ENCODE measurements around the gene GNA12. TPM values are rescaled to one million over a fixed set of nuclear protein-coding genes. Genes with fewer than 3 reads are reported as not detected.

GNA12 gene
- polyA plus RNA-seq, 1 donor = 26.7 TPM

DNA sequence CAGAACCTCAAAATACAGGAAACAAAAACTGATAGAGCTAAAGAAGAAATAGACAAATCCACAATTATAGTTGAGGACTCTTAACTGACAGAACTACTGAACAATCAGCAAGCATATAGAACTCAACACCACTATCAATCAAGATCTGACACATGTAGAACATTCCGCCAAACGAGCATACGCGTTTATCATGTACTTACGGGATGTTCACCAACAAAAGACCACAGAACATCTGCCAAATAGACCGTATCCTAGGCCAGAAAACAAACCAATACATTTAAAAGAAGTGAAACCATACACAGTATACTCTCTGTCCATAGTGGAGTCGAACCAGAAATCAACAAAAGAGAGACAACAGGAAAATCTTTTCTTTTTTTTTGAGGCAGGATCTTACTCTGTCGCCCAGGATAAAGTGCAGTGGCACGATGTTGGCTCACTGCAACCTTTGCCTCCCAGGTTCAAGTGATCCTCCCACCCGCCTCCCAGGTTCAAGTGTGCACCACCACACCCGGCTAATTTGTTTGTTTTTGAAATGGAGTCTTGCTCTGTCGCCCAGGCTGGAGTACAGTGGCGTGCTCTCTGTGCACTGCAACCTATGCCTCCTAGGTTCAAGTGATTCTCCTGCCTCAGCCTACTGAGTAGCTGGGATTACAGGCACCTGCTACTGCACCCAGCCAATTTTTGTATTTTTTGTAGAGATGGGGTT lies 5.1 kb downstream of the GNA12 start:
- Histone ChIP-seq H3K36me3 (ENCODE audit: control insufficient read depth, insufficient read depth, low read length) (peaks cover 13% of the 10 kb centered on the region), H3K27ac (ENCODE audit: low read length) (no peak overlapping the region), H3K4me3 (ENCODE audit: low read length) (no peak overlapping the region), H3K4me1 (ENCODE audit: control insufficient read depth, insufficient read depth, low read length) (peaks cover 6% of the 10 kb centered on the region), H3K27me3 (ENCODE audit: control insufficient read depth, insufficient read depth, low read length) (no peaks in the 10 kb centered on the region), H3K9me3 (ENCODE audit: control insufficient read depth, low read depth, low read length) (no peaks in the 10 kb centered on the region)
- DNase-seq = no peak
- 100% methylated on average over 2 of the region's 13 CpGs for WGBS (ENCODE audit: insufficient coverage, low lambda C conversion rate)

DNA sequence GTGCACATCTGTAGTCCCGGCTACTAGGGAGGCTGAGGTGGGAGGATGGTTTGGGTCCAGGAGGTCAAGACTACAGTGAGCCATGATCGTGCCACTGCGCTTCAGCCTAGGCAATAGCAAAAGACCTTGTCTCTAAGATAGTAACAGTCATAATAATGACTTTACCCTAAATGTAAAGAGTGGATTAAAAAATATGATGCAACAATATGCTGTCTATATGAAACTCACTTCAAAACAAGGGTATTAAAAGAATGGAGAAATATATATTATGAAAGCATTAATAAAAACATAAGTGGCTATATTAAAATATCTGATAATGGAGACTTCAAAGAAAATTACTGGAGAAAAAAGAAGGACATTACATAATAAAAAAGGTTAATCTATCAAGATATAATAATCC lies 5.7 kb downstream of the GNA12 start:
- Histone ChIP-seq H3K4me1 (ENCODE audit: control insufficient read depth, insufficient read depth, low read length) (peaks cover 6% of the 10 kb centered on the region), H3K27me3 (ENCODE audit: control insufficient read depth, insufficient read depth, low read length) (no peaks in the 10 kb centered on the region), H3K9me3 (ENCODE audit: control insufficient read depth, low read depth, low read length) (no peaks in the 10 kb centered on the region), H3K4me3 (ENCODE audit: low read length) (no peak overlapping the region), H3K27ac (ENCODE audit: low read length) (no peak overlapping the region), H3K36me3 (ENCODE audit: control insufficient read depth, insufficient read depth, low read length) (peaks cover 13% of the 10 kb centered on the region)
- no peak for DNase-seq
- no CpG with 5 or more reads among the region's 3 CpGs for WGBS (ENCODE audit: insufficient coverage, low lambda C conversion rate)

DNA sequence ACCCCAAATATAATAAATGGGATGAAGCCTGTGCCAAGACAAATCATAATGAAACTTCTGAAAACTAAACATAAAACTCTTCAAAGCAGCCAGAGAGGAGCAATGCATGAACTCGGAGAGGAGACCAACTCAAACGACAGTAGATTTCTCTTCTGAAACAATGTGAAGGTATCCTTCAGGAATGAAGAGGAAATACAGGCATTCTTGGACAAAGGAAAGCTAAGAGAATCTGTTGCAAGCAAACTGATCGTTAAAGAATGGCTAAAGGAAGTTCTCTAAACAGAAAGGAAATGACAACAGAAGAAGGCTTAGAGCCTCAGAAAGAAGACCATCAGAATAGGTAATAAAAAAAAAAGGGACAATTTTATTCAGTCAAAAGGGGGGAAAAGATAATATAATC lies 6.6 kb downstream of the GNA12 start:
- H3K27me3 ChIP-seq (ENCODE audit: control insufficient read depth, insufficient read depth, low read length) = no peaks in the 10 kb centered on the region
- no peak overlapping the region for H3K4me3 ChIP-seq (ENCODE audit: low read length)
- H3K4me1 ChIP-seq (ENCODE audit: control insufficient read depth, insufficient read depth, low read length) = peaks cover 5% of the 10 kb centered on the region
- 40% methylated on average over 1 of the region's 3 CpGs for WGBS (ENCODE audit: insufficient coverage, low lambda C conversion rate)
- no peaks in the 10 kb centered on the region for H3K9me3 ChIP-seq (ENCODE audit: control insufficient read depth, low read depth, low read length)
- peaks cover 13% of the 10 kb centered on the region for H3K36me3 ChIP-seq (ENCODE audit: control insufficient read depth, insufficient read depth, low read length)
- no peak overlapping the region for H3K27ac ChIP-seq (ENCODE audit: low read length)
- no peak for DNase-seq

DNA sequence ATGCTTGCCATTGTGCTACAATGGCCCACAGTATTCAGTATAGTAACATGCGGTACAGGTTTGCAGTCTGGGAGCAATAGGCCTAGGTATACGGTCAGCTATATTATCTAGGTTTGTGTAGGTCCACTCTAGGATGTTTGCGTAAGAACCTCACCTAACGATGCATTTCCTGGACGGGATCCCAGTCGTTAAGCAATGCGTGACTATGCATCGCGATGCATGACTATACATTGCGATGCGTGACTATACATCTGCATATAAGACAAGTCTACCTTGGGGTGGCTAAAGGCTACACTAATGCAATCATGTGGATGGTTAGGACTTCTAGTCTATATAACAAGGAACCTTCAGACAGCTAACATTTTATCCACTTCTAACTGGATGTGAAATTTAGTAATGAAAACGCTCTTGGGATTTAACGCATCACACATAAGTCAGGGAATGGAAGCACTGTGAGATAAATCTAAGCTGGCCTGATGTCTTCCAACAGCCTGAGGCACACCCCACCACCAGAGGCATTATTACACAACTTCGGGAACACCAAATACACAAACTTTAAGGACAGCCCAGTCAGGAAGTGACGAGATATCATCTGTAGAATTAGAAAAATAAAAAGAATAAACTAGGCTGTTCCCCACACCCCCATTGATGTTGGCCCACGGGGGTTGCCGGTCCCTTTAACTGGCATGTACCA lies 9.2 kb downstream of the GNA12 start:
- no peaks in the 10 kb centered on the region for H3K27me3 ChIP-seq (ENCODE audit: control insufficient read depth, insufficient read depth, low read length)
- 100% methylated on average over 2 of the region's 17 CpGs for WGBS (ENCODE audit: insufficient coverage, low lambda C conversion rate)
- H3K4me3 ChIP-seq (ENCODE audit: low read length) = no peak overlapping the region
- no peak overlapping the region for H3K27ac ChIP-seq (ENCODE audit: low read length)
- H3K36me3 ChIP-seq (ENCODE audit: control insufficient read depth, insufficient read depth, low read length) = peaks cover 7% of the 10 kb centered on the region
- DNase-seq = no peak
- peaks cover 20% of the 10 kb centered on the region for H3K4me1 ChIP-seq (ENCODE audit: control insufficient read depth, insufficient read depth, low read length)
- no peaks in the 10 kb centered on the region for H3K9me3 ChIP-seq (ENCODE audit: control insufficient read depth, low read depth, low read length)

DNA sequence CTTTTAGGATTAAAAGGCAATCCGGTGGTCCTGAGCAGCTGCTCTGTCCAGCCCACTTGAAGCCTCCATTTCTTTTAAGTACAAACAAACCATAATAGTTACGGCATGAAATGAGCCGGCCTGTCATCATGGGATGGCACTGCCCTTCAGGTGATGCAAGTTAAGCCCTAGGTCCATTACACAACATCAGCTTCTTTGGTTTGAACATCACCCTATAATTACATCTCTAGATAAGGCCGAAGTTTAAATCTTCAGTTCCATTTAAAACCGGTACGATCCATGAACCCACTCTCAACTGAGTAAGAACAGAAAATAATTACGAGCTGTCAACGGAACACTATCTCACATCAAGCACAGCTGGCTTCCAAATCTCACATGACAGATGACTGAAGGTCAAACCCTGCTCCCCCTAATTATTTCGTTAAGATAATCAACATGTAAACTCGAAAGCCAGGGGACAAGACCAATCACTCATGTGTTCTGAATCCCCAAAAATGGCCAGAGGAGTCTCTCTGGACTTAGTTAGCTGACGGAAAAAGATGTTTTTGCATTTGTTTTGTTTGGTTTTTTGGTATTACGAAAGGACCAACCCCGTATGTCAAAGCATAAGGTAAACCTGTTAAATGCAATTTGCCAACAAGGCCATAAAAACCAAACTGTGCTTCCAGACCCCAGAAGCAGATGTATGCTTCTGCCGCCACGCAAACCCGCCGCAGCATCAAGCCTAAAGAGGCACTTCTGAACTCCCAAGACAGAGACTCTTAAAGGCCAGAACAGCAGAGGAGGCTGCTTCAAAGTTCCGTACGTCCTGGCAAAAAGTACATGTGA lies 10.8 kb downstream of the GNA12 start:
- H3K4me1 ChIP-seq (ENCODE audit: control insufficient read depth, insufficient read depth, low read length) = peaks cover 20% of the 10 kb centered on the region
- peak; percentile 38 to 51 for DNase-seq
- 67% methylated on average over 1 of the region's 19 CpGs for WGBS (ENCODE audit: insufficient coverage, low lambda C conversion rate)
- H3K36me3 ChIP-seq (ENCODE audit: control insufficient read depth, insufficient read depth, low read length) = peaks cover 14% of the 10 kb centered on the region
- peak overlapping the region; percentile 44 for H3K27ac ChIP-seq (ENCODE audit: low read length)
- H3K9me3 ChIP-seq (ENCODE audit: control insufficient read depth, low read depth, low read length) = no peaks in the 10 kb centered on the region
- H3K4me3 ChIP-seq (ENCODE audit: low read length) = no peak overlapping the region
- H3K27me3 ChIP-seq (ENCODE audit: control insufficient read depth, insufficient read depth, low read length) = no peaks in the 10 kb centered on the region

DNA sequence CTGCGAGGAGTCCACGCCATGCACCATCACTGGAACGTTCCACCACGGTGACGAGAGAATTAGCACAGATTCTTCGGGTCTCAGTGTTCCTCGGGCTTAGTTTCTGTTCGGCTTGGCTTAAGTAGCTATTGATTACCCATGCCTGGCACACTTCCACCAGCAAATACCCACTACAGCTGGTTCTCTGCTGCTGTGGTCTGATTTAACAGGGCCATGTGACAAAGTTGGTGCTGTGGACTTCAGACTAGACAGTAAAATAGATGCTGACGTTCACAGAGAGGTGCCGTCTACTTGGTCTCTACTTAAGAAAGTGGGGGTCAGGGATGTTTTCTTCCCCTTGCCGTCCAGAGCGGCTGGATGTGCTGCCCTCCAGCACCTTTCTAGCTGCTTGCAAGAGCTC lies 11.6 kb downstream of the GNA12 start:
- peak overlapping the region; percentile 44 for H3K27ac ChIP-seq (ENCODE audit: low read length)
- no peaks in the 10 kb centered on the region for H3K27me3 ChIP-seq (ENCODE audit: control insufficient read depth, insufficient read depth, low read length)
- DNase-seq = peak; percentile 54 to 79
- H3K9me3 ChIP-seq (ENCODE audit: control insufficient read depth, low read depth, low read length) = no peaks in the 10 kb centered on the region
- peaks cover 20% of the 10 kb centered on the region for H3K4me1 ChIP-seq (ENCODE audit: control insufficient read depth, insufficient read depth, low read length)
- H3K36me3 ChIP-seq (ENCODE audit: control insufficient read depth, insufficient read depth, low read length) = peaks cover 14% of the 10 kb centered on the region
- no peak overlapping the region for H3K4me3 ChIP-seq (ENCODE audit: low read length)
- no CpG with 5 or more reads among the region's 12 CpGs for WGBS (ENCODE audit: insufficient coverage, low lambda C conversion rate)

DNA sequence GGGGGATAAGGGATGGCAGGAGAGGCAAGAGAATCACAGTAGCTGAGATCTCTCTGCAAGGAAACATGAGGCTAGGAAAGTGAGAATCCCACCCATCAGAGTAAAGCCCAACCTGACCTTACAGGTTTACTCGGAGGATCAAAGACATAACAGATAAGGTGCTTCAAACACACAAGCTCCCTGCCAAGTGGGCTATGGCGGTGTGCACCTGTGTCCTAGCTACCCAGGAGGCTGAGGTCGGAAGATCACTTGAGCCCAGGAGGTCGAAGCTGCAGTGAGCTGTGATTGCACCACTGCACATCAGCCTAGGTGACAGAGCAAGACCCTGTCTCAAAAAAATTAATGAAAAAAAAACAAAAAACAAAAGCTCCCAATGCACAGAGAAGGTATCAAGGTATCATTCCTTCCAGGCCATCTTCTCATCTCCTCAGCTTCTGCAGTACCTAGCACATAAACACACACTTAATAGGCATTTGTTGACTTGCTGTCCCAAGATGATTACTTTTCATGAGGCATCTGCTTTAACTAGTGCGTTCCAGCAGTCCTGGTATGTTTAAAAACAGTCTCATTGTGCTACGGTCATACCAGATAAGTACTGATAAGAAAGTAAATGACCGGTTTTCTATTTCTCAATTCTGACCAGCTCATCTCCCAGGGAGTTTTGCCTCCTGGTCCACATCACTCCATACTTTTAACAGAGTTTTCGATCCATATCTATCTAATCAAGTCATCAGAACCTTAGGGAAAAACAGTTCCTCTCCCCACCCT lies 13.3 kb downstream of the GNA12 start:
- no peak for DNase-seq
- peaks cover 20% of the 10 kb centered on the region for H3K4me1 ChIP-seq (ENCODE audit: control insufficient read depth, insufficient read depth, low read length)
- no peak overlapping the region for H3K27ac ChIP-seq (ENCODE audit: low read length)
- H3K27me3 ChIP-seq (ENCODE audit: control insufficient read depth, insufficient read depth, low read length) = no peaks in the 10 kb centered on the region
- H3K36me3 ChIP-seq (ENCODE audit: control insufficient read depth, insufficient read depth, low read length) = peaks cover 19% of the 10 kb centered on the region
- H3K4me3 ChIP-seq (ENCODE audit: low read length) = no peak overlapping the region
- WGBS (ENCODE audit: insufficient coverage, low lambda C conversion rate) = 100% methylated on average over 1 of the region's 8 CpGs
- H3K9me3 ChIP-seq (ENCODE audit: control insufficient read depth, low read depth, low read length) = no peaks in the 10 kb centered on the region

DNA sequence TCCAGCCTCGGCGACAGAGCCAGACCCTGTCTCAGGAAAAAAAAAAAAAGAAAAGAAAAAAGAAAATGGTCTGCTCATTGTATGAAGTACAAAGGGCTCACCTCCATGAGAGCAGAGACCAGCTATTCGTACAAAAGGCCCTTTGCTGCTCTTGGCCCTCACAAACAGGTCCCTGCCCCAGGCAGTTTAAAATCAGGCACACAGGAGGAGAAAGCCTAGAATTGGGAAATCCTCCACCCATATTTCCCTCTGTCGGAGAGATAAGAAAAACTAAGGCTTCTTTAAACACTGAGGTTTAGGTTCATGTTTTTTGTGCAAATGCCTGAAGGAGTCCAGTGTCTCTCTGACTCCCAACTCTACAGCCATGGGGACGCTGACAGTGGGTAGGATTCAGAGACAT lies 15.1 kb downstream of the GNA12 start:
- DNase-seq = no peak
- no peaks in the 10 kb centered on the region for H3K27me3 ChIP-seq (ENCODE audit: control insufficient read depth, insufficient read depth, low read length)
- no peaks in the 10 kb centered on the region for H3K9me3 ChIP-seq (ENCODE audit: control insufficient read depth, low read depth, low read length)
- peaks cover 20% of the 10 kb centered on the region for H3K4me1 ChIP-seq (ENCODE audit: control insufficient read depth, insufficient read depth, low read length)
- WGBS (ENCODE audit: insufficient coverage, low lambda C conversion rate) = no CpG with 5 or more reads among the region's 5 CpGs
- no peak overlapping the region for H3K4me3 ChIP-seq (ENCODE audit: low read length)
- H3K27ac ChIP-seq (ENCODE audit: low read length) = no peak overlapping the region
- H3K36me3 ChIP-seq (ENCODE audit: control insufficient read depth, insufficient read depth, low read length) = peaks cover 12% of the 10 kb centered on the region

DNA sequence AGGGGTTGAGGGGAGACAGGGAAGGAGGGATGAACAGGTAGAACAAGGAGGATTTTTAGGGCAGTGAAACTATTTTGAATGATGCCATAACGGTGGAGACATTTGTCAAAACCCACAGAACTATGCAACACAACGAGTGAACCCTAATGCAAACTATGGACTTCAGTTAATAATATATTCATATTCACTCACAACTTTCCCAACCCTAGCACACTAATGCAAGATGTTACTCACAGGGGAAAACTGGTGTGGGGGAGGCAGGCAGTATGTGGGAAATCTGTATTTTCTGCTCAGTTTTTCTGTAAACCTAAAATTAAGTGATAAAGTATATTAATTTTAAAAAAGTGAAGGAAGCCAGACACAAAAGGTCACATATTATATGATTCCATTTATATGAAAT lies 17.3 kb downstream of the GNA12 start:
- DNase-seq = no peak
- Histone ChIP-seq H3K27me3 (ENCODE audit: control insufficient read depth, insufficient read depth, low read length) (no peaks in the 10 kb centered on the region), H3K9me3 (ENCODE audit: control insufficient read depth, low read depth, low read length) (no peaks in the 10 kb centered on the region), H3K27ac (ENCODE audit: low read length) (no peak overlapping the region), H3K36me3 (ENCODE audit: control insufficient read depth, insufficient read depth, low read length) (peaks cover 12% of the 10 kb centered on the region), H3K4me1 (ENCODE audit: control insufficient read depth, insufficient read depth, low read length) (peaks cover 9% of the 10 kb centered on the region), H3K4me3 (ENCODE audit: low read length) (no peak overlapping the region)
- WGBS (ENCODE audit: insufficient coverage, low lambda C conversion rate) = 100% methylated on average over 1 of the region's 2 CpGs

All from large intestine (tissue), 3 donors.